Activated T-cell treated with anti-CD3 and anti-CD28 coated beads, Interleukin-2, amount 50 U/mL, for 24 hours (primary cell): ENCODE results near the gene SREK1IP1.
"Not testable (repeated sequence)": the region's sequence is repeated elsewhere in the genome, so short reads cannot be mapped to it uniquely, and the experiment has no call there.

ENCODE experiments used
- DNase-seq: peaks from one replicate; pipeline ENCODE4 v3.0.0-alpha.2; 2020
- H3K27ac Mint-ChIP-seq: 2 replicates; pipeline ENCODE4 v1.8.0; 2020; ENCODE audit warnings: mild to moderate bottlenecking, mixed read lengths
- H3K27me3 Mint-ChIP-seq: 2 replicates; pipeline ENCODE4 v1.8.0; 2020; ENCODE audit warnings: mixed read lengths
- H3K36me3 Mint-ChIP-seq: 2 replicates; pipeline ENCODE4 v1.8.0; 2020; ENCODE audit warnings: low read depth, mixed read lengths
- H3K4me1 Mint-ChIP-seq: 2 replicates; pipeline ENCODE4 v1.8.0; 2020; ENCODE audit warnings: low read depth, mixed read lengths
- H3K4me3 Mint-ChIP-seq: 2 replicates; pipeline ENCODE4 v1.8.0; 2020; ENCODE audit warnings: mild to moderate bottlenecking, moderate library complexity, mixed read lengths
- H3K9me3 Mint-ChIP-seq: 2 replicates; pipeline ENCODE4 v1.8.0; 2020; ENCODE audit warnings: mixed read lengths

Gene SREK1IP1

DNA sequence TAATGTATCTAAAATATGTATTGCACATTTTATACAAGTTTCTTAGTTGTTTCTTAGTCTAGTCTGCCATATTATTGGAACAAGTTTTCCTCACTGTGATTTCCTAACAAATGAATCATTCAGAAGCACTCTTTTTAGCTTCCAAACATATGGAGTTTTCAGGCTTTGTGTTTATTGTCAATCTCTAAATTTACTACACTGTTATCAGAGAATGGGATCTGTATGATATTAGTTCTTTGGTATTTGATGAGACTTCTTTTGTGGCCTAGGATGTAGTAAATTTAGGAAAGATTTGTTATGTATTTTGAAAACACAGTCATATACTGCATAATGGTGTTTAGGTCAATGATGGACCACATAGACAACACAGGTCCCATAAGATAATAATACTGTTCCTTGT is 25.7 kb downstream of the SREK1IP1 start:
- Mint-ChIP-seq H3K4me1 (peaks cover 19% of the 10 kb centered on the region), H3K27ac (no peak overlapping the region), H3K36me3 (peaks cover 59% of the 10 kb centered on the region), H3K4me3 (no peak overlapping the region), H3K27me3 (no peaks in the 10 kb centered on the region), H3K9me3 (no peaks in the 10 kb centered on the region)
- DNase-seq, result no peak

DNA sequence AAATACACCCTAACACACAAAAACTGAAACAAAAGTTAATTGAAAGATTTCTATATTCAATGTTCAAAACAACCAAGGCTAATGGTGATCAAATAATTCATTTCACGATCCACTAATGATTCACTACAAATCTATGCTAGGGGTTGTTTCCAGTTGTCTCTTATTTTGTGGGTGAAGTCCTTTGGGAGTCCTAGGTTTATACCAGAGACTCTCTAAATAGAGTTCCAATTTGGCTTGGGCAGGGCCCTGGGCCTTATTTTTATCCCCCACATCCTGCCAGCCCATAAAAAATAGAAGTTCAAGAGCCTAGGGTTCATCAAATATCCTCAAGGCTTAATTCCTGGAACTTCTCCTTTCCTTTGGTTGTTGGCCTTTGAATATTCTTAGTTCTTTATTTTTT is 26.1 kb downstream of the SREK1IP1 start:
- H3K36me3 Mint-ChIP-seq, result peaks cover 60% of the 10 kb centered on the region
- H3K27ac Mint-ChIP-seq, result no peak overlapping the region
- no peak for DNase-seq
- peaks cover 19% of the 10 kb centered on the region for H3K4me1 Mint-ChIP-seq
- no peaks in the 10 kb centered on the region for H3K9me3 Mint-ChIP-seq
- H3K27me3 Mint-ChIP-seq, result no peaks in the 10 kb centered on the region
- no peak overlapping the region for H3K4me3 Mint-ChIP-seq

GRCh38 chr5:64727150-64727549 is 41.3 kb downstream of the SREK1IP1 start:
- H3K36me3 Mint-ChIP-seq, result peaks cover 80% of the 10 kb centered on the region
- no peak for DNase-seq
- no peaks in the 10 kb centered on the region for H3K4me1 Mint-ChIP-seq
- no peak overlapping the region for H3K4me3 Mint-ChIP-seq
- no peaks in the 10 kb centered on the region for H3K9me3 Mint-ChIP-seq
- no peaks in the 10 kb centered on the region for H3K27me3 Mint-ChIP-seq
- no peak overlapping the region for H3K27ac Mint-ChIP-seq

GRCh38 chr5:64722588-64722987 is 45.9 kb downstream of the SREK1IP1 start:
- DNase-seq, result no peak
- Mint-ChIP-seq H3K27me3 (no peaks in the 10 kb centered on the region), H3K27ac (no peak overlapping the region), H3K9me3 (no peaks in the 10 kb centered on the region), H3K36me3 (peaks cover 60% of the 10 kb centered on the region), H3K4me1 (no peaks in the 10 kb centered on the region), H3K4me3 (no peak overlapping the region)

DNA sequence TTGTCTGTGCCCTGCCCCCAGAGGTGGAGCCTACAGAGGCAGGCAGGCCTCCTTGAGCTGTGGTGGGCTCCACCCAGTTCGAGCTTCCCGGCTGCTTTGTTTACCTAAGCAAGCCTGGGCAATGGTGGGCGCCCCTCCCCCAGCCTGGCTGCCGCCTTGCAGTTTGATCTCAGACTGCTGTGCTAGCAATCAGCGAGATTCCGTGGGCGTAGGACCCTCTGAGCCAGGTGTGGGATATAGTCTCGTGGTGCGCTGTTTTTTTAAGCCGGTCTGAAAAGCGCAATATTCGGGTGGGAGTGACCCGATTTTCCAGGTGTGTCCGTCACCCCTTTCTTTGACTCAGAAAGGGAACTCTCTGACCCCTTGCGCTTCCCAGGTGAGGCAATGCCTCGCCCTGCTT is 54.0 kb downstream of the SREK1IP1 start:
- not testable (repeated sequence) for H3K4me1 Mint-ChIP-seq, H3K4me3 Mint-ChIP-seq, H3K27ac Mint-ChIP-seq, H3K27me3 Mint-ChIP-seq, H3K9me3 Mint-ChIP-seq, DNase-seq, H3K36me3 Mint-ChIP-seq

DNA sequence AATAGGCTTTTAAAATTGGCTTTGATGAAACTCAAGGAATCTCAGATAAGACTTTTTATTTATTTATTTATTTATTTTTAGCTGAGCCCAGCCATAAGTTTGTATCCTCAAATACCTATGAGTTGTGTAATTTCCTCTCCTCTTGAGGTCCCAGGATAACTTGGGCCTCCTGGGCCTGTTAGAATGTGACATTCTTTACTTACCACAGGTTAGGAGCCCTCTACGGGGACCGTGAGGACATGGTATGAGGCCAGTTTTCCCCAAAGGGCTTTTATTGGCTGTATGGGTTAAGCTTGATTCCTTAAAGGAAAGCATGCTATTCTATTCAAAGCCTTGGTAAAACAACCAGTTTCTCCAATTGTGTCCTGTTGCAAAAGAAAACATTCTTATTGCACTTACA is 61.3 kb downstream of the SREK1IP1 start:
- DNase-seq, result no peak
- Mint-ChIP-seq H3K4me3 (no peak overlapping the region), H3K27ac (no peak overlapping the region)

GRCh38 chr5:64706074-64706473 is 62.4 kb downstream of the SREK1IP1 start:
- H3K36me3 Mint-ChIP-seq, H3K9me3 Mint-ChIP-seq, DNase-seq, H3K4me3 Mint-ChIP-seq, H3K27ac Mint-ChIP-seq, H3K4me1 Mint-ChIP-seq: not testable (repeated sequence)
- peaks cover 11% of the 10 kb centered on the region for H3K27me3 Mint-ChIP-seq

More for the DNA sequence above, 61.3 kb downstream of the SREK1IP1 start:
- H3K27me3 Mint-ChIP-seq, result peaks cover 10% of the 10 kb centered on the region
- no peaks in the 10 kb centered on the region for H3K9me3 Mint-ChIP-seq
- H3K36me3 Mint-ChIP-seq, result no peaks in the 10 kb centered on the region
- H3K4me1 Mint-ChIP-seq, result no peaks in the 10 kb centered on the region

DNA sequence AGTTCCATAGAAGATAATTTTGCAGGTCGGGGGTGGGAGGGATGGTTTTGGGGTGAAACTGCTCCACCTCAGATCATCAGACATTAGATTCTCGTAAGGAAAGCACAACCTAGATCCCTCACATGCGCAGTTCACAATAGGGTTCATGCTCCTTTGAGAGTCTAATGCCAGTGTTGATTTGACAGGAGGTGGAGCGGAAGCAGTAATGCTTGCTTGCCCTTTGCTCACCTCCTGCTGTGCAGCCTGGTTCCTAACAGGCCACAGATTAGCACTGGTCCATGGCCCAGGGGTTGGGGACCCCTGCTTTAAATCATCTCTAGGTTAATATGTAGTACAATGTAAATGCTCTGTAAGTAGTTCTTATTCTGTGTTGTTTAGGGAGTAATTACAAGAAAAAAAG is 67.7 kb downstream of the SREK1IP1 start:
- peaks cover 12% of the 10 kb centered on the region for H3K9me3 Mint-ChIP-seq
- no peaks in the 10 kb centered on the region for H3K36me3 Mint-ChIP-seq
- no peak for DNase-seq
- H3K27me3 Mint-ChIP-seq, result peaks cover 24% of the 10 kb centered on the region
- no peaks in the 10 kb centered on the region for H3K4me1 Mint-ChIP-seq
- H3K4me3 Mint-ChIP-seq, result no peak overlapping the region
- H3K27ac Mint-ChIP-seq, result no peak overlapping the region

- peaks cover 12% of the 10 kb centered on the region for H3K9me3 Mint-ChIP-seq
- H3K36me3 Mint-ChIP-seq, H3K27ac Mint-ChIP-seq, H3K4me1 Mint-ChIP-seq, H3K4me3 Mint-ChIP-seq, DNase-seq: not testable (repeated sequence)
- H3K27me3 Mint-ChIP-seq, result peaks cover 31% of the 10 kb centered on the region
Observed at GRCh38 chr5:64696414-64696813, 72.1 kb downstream of the SREK1IP1 start.

DNA sequence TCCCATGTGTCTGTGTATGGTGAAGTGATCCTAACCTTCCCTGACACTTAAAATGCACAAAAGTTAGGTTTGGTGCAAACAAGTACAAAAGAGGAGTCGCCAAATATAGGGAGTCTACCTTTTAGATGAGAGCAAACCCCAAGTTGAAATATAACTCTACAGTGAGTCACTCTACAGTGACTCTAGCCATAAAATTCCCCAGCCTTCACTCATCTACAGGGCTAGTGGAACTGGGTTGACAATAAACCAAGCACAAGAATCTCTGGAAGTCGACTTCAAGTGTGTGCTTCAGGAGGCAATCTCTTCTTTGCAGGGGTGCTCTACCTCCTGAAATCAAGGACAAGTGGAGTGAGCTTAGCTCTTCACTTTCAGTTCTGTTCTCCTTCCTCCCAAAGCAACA is 74.9 kb downstream of the SREK1IP1 start:
- Mint-ChIP-seq H3K36me3 (no peaks in the 10 kb centered on the region), H3K27ac (no peak overlapping the region), H3K4me3 (no peak overlapping the region), H3K4me1 (peaks cover 5% of the 10 kb centered on the region), H3K9me3 (peaks cover 12% of the 10 kb centered on the region), H3K27me3 (peaks cover 42% of the 10 kb centered on the region)
- no peak for DNase-seq

GRCh38 chr5:64691291-64691690 is 77.2 kb downstream of the SREK1IP1 start:
- Mint-ChIP-seq H3K36me3 (no peaks in the 10 kb centered on the region), H3K27me3 (peaks cover 45% of the 10 kb centered on the region), H3K27ac (no peak overlapping the region), H3K4me3 (no peak overlapping the region), H3K4me1 (peaks cover 5% of the 10 kb centered on the region), H3K9me3 (peaks cover under 1% of the 10 kb centered on the region)
- DNase-seq, result no peak

DNA sequence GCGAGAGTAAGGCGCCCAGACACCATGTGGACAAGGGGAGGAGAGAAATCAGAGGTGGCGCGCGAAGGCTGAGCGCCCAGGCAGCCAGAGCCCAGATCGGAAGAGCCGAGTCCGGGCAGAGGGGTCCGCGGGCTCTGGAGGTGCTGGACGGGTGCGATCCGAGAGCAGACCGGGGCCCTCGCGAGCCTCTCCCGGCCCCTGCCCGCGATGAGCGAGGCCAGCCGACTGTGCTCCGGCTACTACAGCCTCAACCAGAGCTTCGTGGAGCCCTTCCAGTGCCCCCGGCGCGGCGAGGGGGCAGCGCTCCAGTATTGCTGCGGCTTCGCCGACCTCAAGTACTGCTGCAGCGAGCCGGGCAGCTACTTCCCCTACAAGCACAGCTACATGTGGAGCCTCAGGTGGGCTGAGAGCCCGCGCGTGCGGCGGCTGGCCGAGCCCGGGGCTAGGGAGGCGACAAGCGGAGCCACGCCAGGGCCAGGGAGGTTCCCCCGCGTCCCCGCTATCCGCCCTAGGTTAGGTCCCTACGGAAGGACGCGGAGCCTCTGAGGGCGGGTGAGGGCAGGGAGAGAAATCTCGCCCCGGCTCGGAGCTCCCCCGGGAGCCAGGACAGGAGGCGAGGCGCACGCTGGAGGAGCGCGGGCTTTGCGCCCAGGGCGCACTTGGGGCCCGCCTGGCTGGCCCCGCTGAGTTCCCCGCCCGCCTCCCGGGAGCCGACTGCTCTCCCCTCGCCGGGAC is 77.9 kb downstream of the SREK1IP1 start, which contains the start of gene SHISAL2B:
SHISAL2B (plus strand) TSS at position 87 of the 735 bp plus-strand sequence; CDS start at position 208, 121 bp downstream.
- peak within 1 kb of the TSS; percentile 48 for H3K4me3 Mint-ChIP-seq
- H3K27me3 Mint-ChIP-seq, result peaks cover 45% of the 10 kb centered on the region
- H3K36me3 Mint-ChIP-seq, result no peaks in the 10 kb centered on the region
- H3K4me1 Mint-ChIP-seq, result peaks cover 5% of the 10 kb centered on the region
- DNase-seq, result peak; percentile 30
- H3K27ac Mint-ChIP-seq, result no peak within 1 kb of the TSS
- H3K9me3 Mint-ChIP-seq, result no peaks in the 10 kb centered on the region

DNA sequence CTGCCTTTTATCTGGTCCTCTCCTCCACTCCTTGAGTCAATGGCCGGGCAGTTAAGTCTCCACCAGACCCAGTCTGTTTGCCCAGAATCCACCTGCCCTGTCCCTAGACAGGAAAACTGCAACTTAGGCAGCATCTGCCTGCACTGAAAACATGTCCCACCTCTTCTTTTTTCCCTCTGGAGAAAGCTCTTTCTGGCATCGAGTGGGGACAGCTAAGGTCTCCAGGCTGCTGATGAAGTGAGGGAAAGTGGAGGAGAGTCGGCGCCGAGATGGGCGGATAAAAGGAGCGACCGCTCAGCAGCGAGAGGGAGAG is 78.4 kb downstream of the SREK1IP1 start:
- no peak for DNase-seq
- Mint-ChIP-seq H3K36me3 (no peaks in the 10 kb centered on the region), H3K9me3 (no peaks in the 10 kb centered on the region), H3K27me3 (peaks cover 45% of the 10 kb centered on the region), H3K4me3 (peak overlapping the region; percentile 48), H3K4me1 (peaks cover 5% of the 10 kb centered on the region), H3K27ac (no peak overlapping the region)

DNA sequence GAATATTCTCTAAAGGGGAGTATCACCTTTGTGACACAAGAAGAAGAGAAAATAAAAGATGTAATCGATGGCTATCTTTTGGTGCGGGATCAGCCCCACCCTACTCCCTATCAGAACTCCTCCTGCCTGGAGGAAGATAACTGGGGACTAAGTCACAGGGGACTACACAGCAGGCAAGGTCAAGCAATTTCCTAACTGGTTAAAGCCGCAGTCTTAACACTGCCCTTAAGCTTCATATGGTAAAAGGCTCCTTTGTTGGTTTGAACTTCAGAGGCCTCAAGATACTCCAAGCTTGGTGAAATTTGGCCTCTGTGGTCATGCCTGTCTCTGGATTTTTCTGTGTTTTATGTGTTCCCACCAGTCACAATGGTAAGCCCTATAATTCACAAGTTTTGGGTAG is 79.5 kb downstream of the SREK1IP1 start:
- H3K4me1 Mint-ChIP-seq, result peaks cover 5% of the 10 kb centered on the region
- H3K27ac Mint-ChIP-seq, result no peak overlapping the region
- no peaks in the 10 kb centered on the region for H3K36me3 Mint-ChIP-seq
- H3K9me3 Mint-ChIP-seq, result no peaks in the 10 kb centered on the region
- H3K27me3 Mint-ChIP-seq, result peaks cover 49% of the 10 kb centered on the region
- H3K4me3 Mint-ChIP-seq, result no peak overlapping the region
- no peak for DNase-seq

GRCh38 chr5:64688391-64688790 is 80.1 kb downstream of the SREK1IP1 start:
- Mint-ChIP-seq H3K4me3 (no peak overlapping the region), H3K27ac (no peak overlapping the region), H3K4me1 (peaks cover 5% of the 10 kb centered on the region), H3K36me3 (no peaks in the 10 kb centered on the region), H3K9me3 (no peaks in the 10 kb centered on the region), H3K27me3 (peaks cover 43% of the 10 kb centered on the region)
- DNase-seq, result no peak

DNA sequence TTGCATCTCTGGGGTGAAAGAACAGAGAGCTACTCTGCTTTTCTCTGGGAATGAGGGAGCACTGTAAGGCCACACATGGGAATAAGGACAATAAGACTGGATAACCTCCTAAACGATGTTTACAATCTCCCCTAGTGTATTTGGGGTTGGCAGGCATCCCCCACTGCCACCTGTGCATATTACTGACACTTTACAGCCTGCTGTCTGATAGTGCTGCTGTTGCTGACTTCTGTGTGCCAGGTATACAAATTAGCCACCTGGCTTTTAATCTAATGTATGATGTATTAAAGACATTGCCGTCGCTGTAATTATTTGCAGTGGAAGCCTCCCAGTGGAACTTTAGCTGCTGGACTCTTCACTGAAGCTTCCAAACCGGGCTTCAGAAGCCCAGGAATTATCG is 82.6 kb downstream of the SREK1IP1 start:
- H3K36me3 Mint-ChIP-seq, result no peaks in the 10 kb centered on the region
- no peak overlapping the region for H3K4me3 Mint-ChIP-seq
- peaks cover 5% of the 10 kb centered on the region for H3K4me1 Mint-ChIP-seq
- H3K27me3 Mint-ChIP-seq, result peaks cover 31% of the 10 kb centered on the region
- H3K9me3 Mint-ChIP-seq, result no peaks in the 10 kb centered on the region
- no peak for DNase-seq
- H3K27ac Mint-ChIP-seq, result no peak overlapping the region
